ENCODE data around the gene UST. TPM values are rescaled to one million over a fixed set of nuclear protein-coding genes. Genes with fewer than 3 reads are reported as not detected.

The UST gene
- total RNA-seq, 2 experiments from 2014 or later: 1.9 to 3.7 TPM

DNA sequence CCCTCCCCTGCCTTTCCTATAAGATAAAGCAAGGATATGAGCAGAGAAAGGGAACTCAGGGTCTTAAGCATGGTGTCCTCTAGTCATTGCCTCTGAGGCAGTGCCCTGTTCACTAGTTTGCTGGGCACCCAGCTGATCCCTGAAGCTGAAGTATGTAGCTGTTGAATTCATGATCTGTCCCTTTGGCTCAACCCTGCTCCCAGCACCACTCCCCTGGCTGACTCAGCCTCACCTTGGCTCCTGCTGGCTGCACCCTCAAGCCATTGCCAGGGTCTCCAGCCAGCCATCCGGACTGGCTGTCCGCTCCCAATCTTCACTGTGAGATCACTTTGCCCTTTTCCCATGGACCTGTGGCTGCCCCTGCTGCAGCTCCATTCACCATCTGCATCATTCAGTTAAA, 25.9 kb upstream of the UST start:
- Histone ChIP-seq H3K4me3 (ENCODE audit: low read length) (no peak overlapping the region), H3K4me1 (ENCODE audit: insufficient read depth, low read length) (no peaks in the 10 kb centered on the region), H3K9me3 (ENCODE audit: control insufficient read depth in 1 of 2, insufficient read depth in 1 of 2, low read length in 2 of 2) (no peaks in the 10 kb centered on the region), H3K27ac (ENCODE audit: low read depth in 1 of 2, low read length in 2 of 2) (no peak overlapping the region), H3K27me3 (ENCODE audit: control insufficient read depth in 1 of 2, insufficient read depth in 2 of 2, low read length in 2 of 2) (no peaks in the 10 kb centered on the region), H3K36me3 (ENCODE audit: insufficient read depth, low read length) (no peaks in the 10 kb centered on the region)
- intact Hi-C loops (cut with DNase I, micrococcal nuclease): no loop called here
- H3K36me3 Mint-ChIP-seq (ENCODE audit: low read depth): no peaks in the 10 kb centered on the region
- peaks cover 23% of the 10 kb centered on the region for H3K27me3 Mint-ChIP-seq
- no peak overlapping the region for H3K27ac Mint-ChIP-seq
- TF ChIP-seq, protein P1, sequence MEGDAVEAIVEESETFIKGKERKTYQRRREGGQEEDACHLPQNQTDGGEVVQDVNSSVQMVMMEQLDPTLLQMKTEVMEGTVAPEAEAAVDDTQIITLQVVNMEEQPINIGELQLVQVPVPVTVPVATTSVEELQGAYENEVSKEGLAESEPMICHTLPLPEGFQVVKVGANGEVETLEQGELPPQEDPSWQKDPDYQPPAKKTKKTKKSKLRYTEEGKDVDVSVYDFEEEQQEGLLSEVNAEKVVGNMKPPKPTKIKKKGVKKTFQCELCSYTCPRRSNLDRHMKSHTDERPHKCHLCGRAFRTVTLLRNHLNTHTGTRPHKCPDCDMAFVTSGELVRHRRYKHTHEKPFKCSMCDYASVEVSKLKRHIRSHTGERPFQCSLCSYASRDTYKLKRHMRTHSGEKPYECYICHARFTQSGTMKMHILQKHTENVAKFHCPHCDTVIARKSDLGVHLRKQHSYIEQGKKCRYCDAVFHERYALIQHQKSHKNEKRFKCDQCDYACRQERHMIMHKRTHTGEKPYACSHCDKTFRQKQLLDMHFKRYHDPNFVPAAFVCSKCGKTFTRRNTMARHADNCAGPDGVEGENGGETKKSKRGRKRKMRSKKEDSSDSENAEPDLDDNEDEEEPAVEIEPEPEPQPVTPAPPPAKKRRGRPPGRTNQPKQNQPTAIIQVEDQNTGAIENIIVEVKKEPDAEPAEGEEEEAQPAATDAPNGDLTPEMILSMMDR (IDR thresholded peaks at IDR 0.05): no peak
- no peaks in the 10 kb centered on the region for H3K9me3 Mint-ChIP-seq
- no peak for ATAC-seq (ENCODE audit: poor library complexity)
- ChIA-PET CTCF (no interaction called here), POLR2A (no interaction called here)
- no peaks in the 10 kb centered on the region for H3K4me1 Mint-ChIP-seq (ENCODE audit: low read depth)
- no peak overlapping the region for H3K4me3 Mint-ChIP-seq
- DNase-seq: no peak

DNA sequence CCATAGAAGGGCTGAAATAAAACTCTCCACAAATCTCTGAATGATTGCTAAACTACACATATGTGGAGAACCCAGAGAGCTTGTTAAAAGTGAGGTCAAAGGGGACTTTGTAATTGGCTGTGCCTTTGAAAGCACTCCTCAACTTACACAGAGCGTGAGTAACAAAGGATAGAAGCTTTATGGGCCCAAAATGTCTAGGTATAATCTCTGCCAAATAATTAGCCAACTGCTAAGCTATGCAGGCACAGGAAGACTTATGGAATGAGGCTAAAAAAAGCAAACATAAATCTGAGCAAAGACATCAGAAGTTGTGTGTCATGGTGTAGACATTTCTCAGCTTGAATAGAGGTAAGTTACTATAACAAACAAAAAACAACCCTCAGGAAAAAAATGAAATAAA, 23.3 kb upstream of the UST start:
- no peaks in the 10 kb centered on the region for H3K4me1 Mint-ChIP-seq (ENCODE audit: low read depth)
- POLR2A ChIA-PET: no interaction called here
- CTCF ChIA-PET: no interaction called here

DNA sequence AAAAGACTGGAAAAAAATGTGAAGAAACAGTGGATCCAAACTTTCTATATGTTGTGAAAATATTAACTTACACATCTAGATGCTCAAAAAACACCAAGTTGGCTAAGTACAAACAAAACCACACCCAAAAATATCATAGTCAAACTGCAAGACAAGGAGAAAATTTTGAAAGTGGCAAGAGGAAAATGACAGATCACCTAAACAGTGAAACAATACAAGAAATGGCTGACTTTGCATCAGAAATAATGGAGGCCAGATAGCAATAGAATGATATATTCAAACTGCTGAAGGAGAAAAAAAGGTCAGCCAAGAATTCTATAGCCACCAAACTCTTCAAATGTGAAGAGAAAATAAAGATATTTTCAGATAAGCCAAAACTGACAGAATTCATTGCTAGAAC, 22.4 kb upstream of the UST start:
- no peaks in the 10 kb centered on the region for H3K36me3 Mint-ChIP-seq (ENCODE audit: low read depth)
- H3K4me1 ChIP-seq (ENCODE audit: insufficient read depth, low read length): no peaks in the 10 kb centered on the region
- H3K9me3 ChIP-seq (ENCODE audit: control insufficient read depth in 1 of 2, insufficient read depth in 1 of 2, low read length in 2 of 2): no peaks in the 10 kb centered on the region
- ChIA-PET CTCF (no interaction called here), POLR2A (no interaction called here)
- no peak overlapping the region for H3K4me3 Mint-ChIP-seq
- H3K27ac Mint-ChIP-seq: no peak overlapping the region
- no peaks in the 10 kb centered on the region for H3K9me3 Mint-ChIP-seq
- no peaks in the 10 kb centered on the region for H3K27me3 ChIP-seq (ENCODE audit: control insufficient read depth in 1 of 2, insufficient read depth in 2 of 2, low read length in 2 of 2)
- H3K27me3 Mint-ChIP-seq: peaks cover 27% of the 10 kb centered on the region
- no peaks in the 10 kb centered on the region for H3K36me3 ChIP-seq (ENCODE audit: insufficient read depth, low read length)
- H3K4me3 ChIP-seq (ENCODE audit: low read length): no peak overlapping the region
- H3K27ac ChIP-seq (ENCODE audit: low read depth in 1 of 2, low read length in 2 of 2): no peak overlapping the region
- no peaks in the 10 kb centered on the region for H3K4me1 Mint-ChIP-seq (ENCODE audit: low read depth)
- TF ChIP-seq, protein P1 (IDR thresholded peaks at IDR 0.05): no peak
- ATAC-seq (ENCODE audit: poor library complexity): no peak
- intact Hi-C loops (cut with DNase I, micrococcal nuclease): no loop called here
- DNase-seq: no peak

More for the DNA sequence above, 23.3 kb upstream of the UST start:
- Mint-ChIP-seq H3K9me3 (no peaks in the 10 kb centered on the region), H3K36me3 (ENCODE audit: low read depth) (no peaks in the 10 kb centered on the region), H3K27me3 (peaks cover 27% of the 10 kb centered on the region), H3K4me3 (no peak overlapping the region), H3K27ac (no peak overlapping the region)
- no peak overlapping the region for H3K4me3 ChIP-seq (ENCODE audit: low read length)
- intact Hi-C loops (cut with DNase I, micrococcal nuclease): no loop called here
- no peaks in the 10 kb centered on the region for H3K27me3 ChIP-seq (ENCODE audit: control insufficient read depth in 1 of 2, insufficient read depth in 2 of 2, low read length in 2 of 2)
- no peaks in the 10 kb centered on the region for H3K4me1 ChIP-seq (ENCODE audit: insufficient read depth, low read length)
- DNase-seq (no peak), ATAC-seq (ENCODE audit: poor library complexity) (no peak)
- no peaks in the 10 kb centered on the region for H3K9me3 ChIP-seq (ENCODE audit: control insufficient read depth in 1 of 2, insufficient read depth in 1 of 2, low read length in 2 of 2)
- no peaks in the 10 kb centered on the region for H3K36me3 ChIP-seq (ENCODE audit: insufficient read depth, low read length)
- H3K27ac ChIP-seq (ENCODE audit: low read depth in 1 of 2, low read length in 2 of 2): no peak overlapping the region
- TF ChIP-seq, protein P1 (IDR thresholded peaks at IDR 0.05): no peak

All from CD4-positive, alpha-beta T cell (primary cell).